Neural progenitor cell (in vitro differentiated cells): ENCODE results near the gene ABCA8. TPM values are rescaled to one million over a fixed set of nuclear protein-coding genes. Genes with fewer than 3 reads are reported as not detected.

ENCODE experiments used
- DNase-seq: peaks from one replicate; pipeline ENCODE4 v3.0.0-alpha.2; 2016; ENCODE audit warnings: low spot score
- H2AFZ ChIP-seq: fragments of 200-600 bp; sonication (generic); replicated peaks from 2 replicates; pipeline ENCODE4 v1.6.1; 2016; ENCODE audit warnings: antibody characterized with exemption
- H3F3A ChIP-seq: fragments of 200-600 bp; sonication (generic); 2 replicates; pipeline ENCODE4 v1.6.1; 2016; ENCODE audit warnings: antibody characterized with exemption, low read depth
- H3K27ac ChIP-seq: fragments of 200-600 bp; sonication (generic); 2 replicates; pipeline ENCODE4 v1.5.1; 2016; ENCODE audit warnings: mild to moderate bottlenecking
- H3K27me3 ChIP-seq: fragments of 200-600 bp; sonication (generic); 2 replicates; pipeline ENCODE4 v1.6.1; 2016; ENCODE audit warnings: mild to moderate bottlenecking, moderate library complexity
- H3K36me3 ChIP-seq: fragments of 200-600 bp; sonication (generic); 2 replicates; pipeline ENCODE4 v1.5.1; 2016
- H3K4me1 ChIP-seq: fragments of 200-600 bp; sonication (generic); 2 replicates; pipeline ENCODE4 v1.6.1; 2016; ENCODE audit warnings: mixed run types
- H3K4me2 ChIP-seq: fragments of 200-600 bp; sonication (generic); 2 replicates; pipeline ENCODE4 v1.6.1; 2016
- H3K4me3 ChIP-seq: fragments of 200-600 bp; sonication (generic); 2 replicates; pipeline ENCODE4 v1.5.1; 2016
- H3K79me2 ChIP-seq: fragments of 200-600 bp; sonication (generic); 2 replicates; pipeline ENCODE4 v1.6.1; 2016; ENCODE audit warnings: low read depth
- H3K9ac ChIP-seq: fragments of 200-600 bp; sonication (generic); 2 replicates; pipeline ENCODE4 v1.6.1; 2016
- H3K9me3 ChIP-seq: fragments of 200-600 bp; sonication (generic); 2 replicates; pipeline ENCODE4 v1.5.1; 2016; ENCODE audit warnings: low read depth
- H4K20me1 ChIP-seq: fragments of 200-600 bp; sonication (generic); 2 replicates; pipeline ENCODE4 v1.6.1; 2016; ENCODE audit warnings: low read depth
- H3K27ac Mint-ChIP-seq: 3 replicates; pipeline ENCODE4 v1.8.0; 2021; ENCODE audit warnings: mixed read lengths
- H3K27me3 Mint-ChIP-seq: 2 replicates; pipeline ENCODE4 v1.8.0; 2022; ENCODE audit warnings: low read depth, mild to moderate bottlenecking, inconsistent platforms, moderate library complexity, mixed read lengths; ENCODE audit not compliant: insufficient read depth
- H3K36me3 Mint-ChIP-seq: 3 replicates; pipeline ENCODE4 v1.8.0; 2021; ENCODE audit warnings: mixed read lengths
- H3K4me1 Mint-ChIP-seq: 3 replicates; pipeline ENCODE4 v1.8.0; 2021; ENCODE audit warnings: mixed read lengths
- H3K4me3 Mint-ChIP-seq: 3 replicates; pipeline ENCODE4 v1.8.0; 2021; ENCODE audit warnings: mild to moderate bottlenecking, moderate library complexity, mixed read lengths
- H3K9me3 Mint-ChIP-seq: 3 replicates; pipeline ENCODE4 v1.8.0; 2020; ENCODE audit warnings: mixed read lengths
- CTCF ChIP-seq: fragments of 200-600 bp; sonication (generic); IDR thresholded peaks from 2 replicates; pipeline ENCODE4 v1.5.1; 2017; ENCODE audit warnings: antibody characterized with exemption, mild to moderate bottlenecking
- EZH2 ChIP-seq: fragments of 200-600 bp; sonication (generic); IDR thresholded peaks from 2 replicates; pipeline ENCODE4 v1.6.1; 2017; ENCODE audit warnings: antibody characterized with exemption, mild to moderate bottlenecking, moderate library complexity
- EZH2phosphoT487 ChIP-seq: fragments of 200-600 bp; sonication (generic); IDR thresholded peaks from 2 replicates; pipeline ENCODE4 v1.6.1; 2017; ENCODE audit warnings: antibody characterized with exemption
- total RNA-seq: library from RNA; depleted of rRNA; stranded (reverse); fragments of >200 nt; gene quantifications from 2 replicates; pipeline ENCODE4 v1.2.3, GENCODE V29; 2015; ENCODE audit warnings: low replicate concordance

The ABCA8 gene
- total RNA-seq, 1 donor from 2014 or later = not detected

GRCh38 chr17:68939195-68939594 lies 16.0 kb downstream of the ABCA8 start:
- Histone ChIP-seq H3K4me3 (no peak overlapping the region), H2AFZ (no peak overlapping the region), H3F3A (no peaks in the 10 kb centered on the region), H3K4me1 (no peaks in the 10 kb centered on the region), H4K20me1 (no peaks in the 10 kb centered on the region), H3K27me3 (no peaks in the 10 kb centered on the region), H3K79me2 (no peaks in the 10 kb centered on the region), H3K9me3 (no peaks in the 10 kb centered on the region), H3K27ac (no peak overlapping the region), H3K36me3 (no peaks in the 10 kb centered on the region), H3K9ac (no peak overlapping the region), H3K4me2 (no peak overlapping the region)
- TF ChIP-seq EZH2 (no peak), EZH2phosphoT487 (no peak), CTCF (no peak)
- H3K4me1 Mint-ChIP-seq = no peaks in the 10 kb centered on the region
- H3K27ac Mint-ChIP-seq = no peak overlapping the region
- no peaks in the 10 kb centered on the region for H3K9me3 Mint-ChIP-seq
- no peak overlapping the region for H3K4me3 Mint-ChIP-seq
- DNase-seq = no peak
- peaks cover 4% of the 10 kb centered on the region for H3K27me3 Mint-ChIP-seq
- no peaks in the 10 kb centered on the region for H3K36me3 Mint-ChIP-seq

- no peaks in the 10 kb centered on the region for H3K36me3 Mint-ChIP-seq
- H3F3A ChIP-seq = no peaks in the 10 kb centered on the region
- no peak overlapping the region for H3K4me3 Mint-ChIP-seq
- TF ChIP-seq EZH2phosphoT487 (no peak), CTCF (no peak), EZH2 (no peak)
- H3K4me3 ChIP-seq = no peak overlapping the region
- no peaks in the 10 kb centered on the region for H3K27me3 ChIP-seq
- H2AFZ ChIP-seq = no peak overlapping the region
- no peak for DNase-seq
- H3K79me2 ChIP-seq = no peaks in the 10 kb centered on the region
- no peaks in the 10 kb centered on the region for H3K36me3 ChIP-seq
- H4K20me1 ChIP-seq = no peaks in the 10 kb centered on the region
- H3K27ac ChIP-seq = no peak overlapping the region
- H3K4me1 Mint-ChIP-seq = no peaks in the 10 kb centered on the region
- H3K27ac Mint-ChIP-seq = no peak overlapping the region
- H3K9me3 ChIP-seq = no peaks in the 10 kb centered on the region
- no peaks in the 10 kb centered on the region for H3K27me3 Mint-ChIP-seq
- H3K4me1 ChIP-seq = no peaks in the 10 kb centered on the region
- no peak overlapping the region for H3K9ac ChIP-seq
- H3K4me2 ChIP-seq = no peak overlapping the region
- no peaks in the 10 kb centered on the region for H3K9me3 Mint-ChIP-seq
These were observed 17.2 kb downstream of the ABCA8 start for GRCh38 chr17:68937890-68938514.

- H3K4me1 Mint-ChIP-seq = peaks cover 9% of the 10 kb centered on the region
- no peak overlapping the region for H3K27ac Mint-ChIP-seq
- no peak overlapping the region for H3K4me2 ChIP-seq
- no peaks in the 10 kb centered on the region for H3K36me3 ChIP-seq
- no peaks in the 10 kb centered on the region for H3K4me1 ChIP-seq
- H3F3A ChIP-seq = no peaks in the 10 kb centered on the region
- H3K27ac ChIP-seq = no peak overlapping the region
- no peak for TF ChIP-seq CTCF
- no peak for TF ChIP-seq EZH2
- TF ChIP-seq EZH2phosphoT487 = no peak
- no peaks in the 10 kb centered on the region for H3K36me3 Mint-ChIP-seq
- H3K4me3 ChIP-seq = no peak overlapping the region
- no peak overlapping the region for H3K9ac ChIP-seq
- DNase-seq = no peak
- H3K4me3 Mint-ChIP-seq = no peak overlapping the region
- no peak overlapping the region for H2AFZ ChIP-seq
- peaks cover 2% of the 10 kb centered on the region for H3K27me3 Mint-ChIP-seq
- H3K27me3 ChIP-seq = no peaks in the 10 kb centered on the region
- no peaks in the 10 kb centered on the region for H3K9me3 ChIP-seq
- no peaks in the 10 kb centered on the region for H3K79me2 ChIP-seq
- H4K20me1 ChIP-seq = no peaks in the 10 kb centered on the region
- H3K9me3 Mint-ChIP-seq = no peaks in the 10 kb centered on the region
These were observed 27.7 kb downstream of the ABCA8 start for GRCh38 chr17:68927516-68927915.
